Stimulated activated CD4-positive, alpha-beta T cell treated with anti-CD3 and anti-CD28 coated beads, Interleukin-1b, Interleukin-23, amount 100 ng/mL, for 24 hours (primary cell): ENCODE results near the gene LUC7L.
"Not testable (repeated sequence)": the region's sequence is repeated elsewhere in the genome, so short reads cannot be mapped to it uniquely, and the experiment has no call there.

Source experiments
- DNase-seq, 4 experiments: peaks; one replicate each; pipeline ENCODE4 v3.0.0-alpha.2; 2020; ENCODE audit warnings: low read depth in 4 of 4, low spot score in 1 of 4

The LUC7L gene

DNA sequence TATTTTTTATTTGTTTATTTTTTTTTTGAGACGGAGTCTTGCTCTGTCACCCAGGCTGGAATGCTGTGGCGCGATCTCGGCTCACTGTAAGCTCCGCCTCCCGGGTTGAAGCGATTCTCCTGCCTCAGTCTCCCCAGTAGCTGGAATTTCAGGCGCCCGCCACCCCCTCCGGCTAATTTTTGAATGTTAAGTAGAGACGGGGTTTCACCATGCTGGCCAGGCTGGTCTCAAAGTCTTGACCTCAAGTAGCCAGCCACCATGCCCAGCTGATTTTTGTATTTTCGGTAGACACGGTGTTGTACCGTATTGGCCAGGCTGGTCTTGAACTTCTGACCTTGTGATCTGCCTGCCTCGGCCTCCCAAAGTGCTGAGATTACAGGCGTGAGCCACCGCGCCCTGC is 1.1 kb upstream of the LUC7L start:
- DNase-seq, result not testable (repeated sequence)

DNA sequence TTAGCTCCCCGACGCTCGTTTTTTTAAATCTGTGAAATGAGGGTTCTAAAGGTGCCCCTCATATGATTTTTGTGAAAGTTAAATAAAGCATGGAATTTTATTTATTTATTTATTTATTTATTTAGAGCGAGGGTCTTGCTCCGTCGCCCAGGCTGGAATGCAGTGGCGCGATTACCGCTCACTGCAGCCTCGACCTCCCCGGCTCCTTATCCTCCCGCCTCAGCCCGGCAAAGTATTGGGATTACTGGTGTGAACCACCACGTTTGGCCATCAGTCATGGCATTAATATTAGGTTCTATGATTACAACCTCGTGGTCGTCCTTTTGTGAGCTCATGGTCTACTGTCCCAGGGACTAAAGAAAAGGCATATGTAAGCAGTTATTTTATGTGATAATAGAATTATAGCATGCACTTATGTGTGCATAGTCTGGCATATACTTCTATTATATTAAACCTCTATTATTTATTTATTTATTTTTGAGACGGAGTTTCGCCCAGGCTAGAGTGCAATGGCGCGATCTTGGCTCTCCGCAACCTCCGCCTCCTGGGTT is 557 bp upstream of the LUC7L start:
- no peak for DNase-seq

DNA sequence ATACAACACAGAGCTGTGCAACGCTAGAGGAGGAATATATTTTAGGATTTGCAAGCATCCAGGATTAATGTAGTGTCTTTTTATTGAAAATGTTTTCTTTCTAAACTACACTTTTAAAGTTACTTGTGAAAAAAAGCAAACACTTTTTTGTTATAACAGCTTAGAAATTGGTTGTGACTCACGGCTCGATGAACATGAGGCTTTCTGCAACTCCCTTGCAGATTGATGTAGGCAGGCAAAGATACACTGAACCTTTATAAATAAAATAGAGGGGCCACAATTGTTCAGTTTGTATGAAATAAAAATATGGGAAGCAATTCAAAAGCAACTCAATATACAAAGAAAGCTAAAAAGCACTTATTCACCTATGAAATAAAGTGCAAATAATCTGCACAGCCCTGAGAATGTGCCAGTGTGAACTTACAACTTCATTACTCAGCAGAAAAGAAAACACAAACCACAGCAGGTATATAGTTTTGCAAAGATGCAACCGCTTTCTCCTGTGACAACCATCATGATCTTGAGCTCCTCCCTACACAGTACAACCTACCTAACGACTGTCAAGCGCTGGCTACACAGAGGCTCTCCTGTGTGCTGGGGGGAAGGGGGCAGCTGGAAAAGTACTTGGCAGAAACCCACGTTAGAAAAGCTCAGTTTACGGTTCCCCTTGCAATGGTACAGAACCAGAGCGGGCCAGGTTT is 948 bp downstream of the LUC7L start:
- DNase-seq, result no peak

DNA sequence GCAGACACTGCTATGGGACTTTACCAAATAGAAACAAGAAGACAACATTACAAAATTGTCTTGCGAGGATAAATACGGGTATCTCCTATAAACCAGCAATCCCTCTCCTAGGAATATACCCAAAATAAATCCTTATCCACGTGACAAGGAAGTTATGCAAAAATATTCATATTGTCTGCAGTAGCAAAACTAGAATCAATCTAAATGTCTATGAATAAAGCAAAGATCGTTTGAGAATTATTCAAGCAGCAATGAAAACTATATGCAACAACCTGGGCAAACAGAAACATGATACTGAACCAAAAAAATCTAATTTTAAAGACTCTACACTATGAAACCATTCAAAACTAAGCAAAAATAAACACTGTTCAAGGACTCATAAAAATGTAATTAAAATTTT is 9.2 kb downstream of the LUC7L start:
- no peak for DNase-seq

DNA sequence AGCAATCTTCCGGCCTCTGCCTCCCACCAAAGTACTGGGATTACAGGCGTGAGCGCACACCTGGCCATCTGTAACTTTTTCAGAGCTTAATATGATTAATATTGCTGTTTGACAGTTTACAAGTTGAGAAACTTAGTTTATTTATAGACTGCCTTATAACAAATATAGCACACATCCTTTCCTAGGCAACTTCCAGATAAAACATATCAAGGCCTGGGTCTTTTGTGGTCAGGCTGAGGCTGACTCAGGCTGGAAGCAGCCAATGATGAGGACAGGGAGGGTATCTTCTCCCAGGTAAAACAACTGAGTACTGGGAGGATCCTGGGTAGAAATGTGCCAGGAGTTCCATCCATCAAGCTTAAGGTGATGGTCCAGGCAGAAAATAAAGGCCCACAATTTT is 16.2 kb downstream of the LUC7L start:
- DNase-seq, result no peak

DNA sequence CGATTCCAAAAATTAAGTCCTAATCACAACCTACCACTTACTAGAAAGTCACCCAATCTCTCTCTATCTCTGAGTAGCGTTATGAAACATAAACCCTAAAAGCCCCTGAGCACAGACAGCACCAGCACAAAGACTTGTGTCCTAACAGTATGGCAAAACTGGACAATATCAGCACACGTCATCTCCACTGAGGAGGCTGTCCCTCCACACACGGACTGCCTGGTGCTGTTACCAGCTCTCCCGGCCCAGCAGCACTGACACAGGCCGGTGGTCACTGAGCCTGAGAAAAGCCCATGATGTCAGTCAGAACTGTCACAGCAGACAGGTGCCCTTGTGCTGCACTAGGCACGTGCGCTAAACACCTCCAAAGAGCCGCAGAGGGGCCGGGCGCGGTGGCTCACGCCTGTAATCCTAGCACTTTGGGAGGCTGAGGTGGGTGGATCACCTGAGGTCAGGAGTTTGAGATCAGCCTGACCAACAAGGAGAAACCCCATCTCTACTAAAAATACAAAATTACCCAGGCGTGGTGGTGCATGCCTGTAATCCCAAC is 17.5 kb downstream of the LUC7L start:
- DNase-seq, result not testable (repeated sequence)

DNA sequence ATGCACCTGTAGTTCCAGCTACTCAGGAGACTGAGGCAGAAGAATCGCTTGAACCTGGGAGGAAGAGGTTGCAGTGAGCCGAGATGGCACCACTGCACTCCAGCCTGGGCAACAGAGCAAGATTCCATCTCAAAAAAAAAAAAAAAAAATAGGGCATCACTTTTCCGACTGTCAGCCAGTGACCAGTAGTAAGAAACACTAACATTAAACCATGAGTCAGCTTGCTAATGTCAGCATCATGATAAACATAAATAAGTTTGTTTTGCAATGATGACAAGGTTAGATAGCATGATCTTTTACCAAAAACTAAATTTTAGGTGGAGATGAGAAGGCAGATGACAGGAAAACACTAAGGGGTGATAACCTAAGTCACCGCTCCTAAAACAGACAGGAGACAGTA is 19.9 kb downstream of the LUC7L start:
- not testable (repeated sequence) for DNase-seq

DNA sequence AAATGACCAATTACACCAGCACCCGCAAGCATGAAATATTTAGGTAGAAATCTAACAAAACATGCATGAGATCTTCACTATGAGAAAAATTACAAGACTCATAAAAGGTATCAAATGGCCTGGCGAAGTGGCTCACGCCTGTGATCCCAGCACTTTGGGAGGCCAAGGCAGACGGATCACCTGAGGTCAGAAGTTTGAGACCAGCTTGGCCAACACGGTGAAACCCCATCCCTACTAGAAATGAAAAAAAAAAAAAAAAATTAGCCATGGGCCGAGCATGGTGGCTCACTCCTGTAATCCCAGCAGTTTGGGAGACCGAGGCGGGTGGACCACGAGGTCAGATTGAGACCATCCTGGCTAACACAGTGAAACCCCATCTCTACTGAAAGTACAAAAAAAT is 25.2 kb downstream of the LUC7L start:
- not testable (repeated sequence) for DNase-seq

DNA sequence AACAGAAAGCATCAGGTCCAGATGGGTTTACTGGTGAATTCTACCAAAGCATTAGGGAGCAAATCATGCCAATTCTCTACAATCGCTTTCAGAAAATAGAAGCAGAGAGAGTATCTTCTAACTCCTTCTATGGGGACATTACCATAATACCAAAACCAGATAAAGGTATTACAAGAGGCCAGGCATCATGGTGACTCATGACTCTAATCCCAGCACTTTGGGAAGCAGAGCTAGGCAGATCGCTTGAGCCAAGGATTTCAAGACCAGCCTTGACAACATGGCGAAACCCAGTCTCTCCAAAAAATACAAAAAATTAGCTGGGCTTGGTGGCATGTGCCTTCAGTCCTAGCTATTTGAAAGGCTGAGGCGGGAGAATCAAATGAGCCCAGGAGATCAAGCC is 26.0 kb downstream of the LUC7L start:
- DNase-seq, result no peak

DNA sequence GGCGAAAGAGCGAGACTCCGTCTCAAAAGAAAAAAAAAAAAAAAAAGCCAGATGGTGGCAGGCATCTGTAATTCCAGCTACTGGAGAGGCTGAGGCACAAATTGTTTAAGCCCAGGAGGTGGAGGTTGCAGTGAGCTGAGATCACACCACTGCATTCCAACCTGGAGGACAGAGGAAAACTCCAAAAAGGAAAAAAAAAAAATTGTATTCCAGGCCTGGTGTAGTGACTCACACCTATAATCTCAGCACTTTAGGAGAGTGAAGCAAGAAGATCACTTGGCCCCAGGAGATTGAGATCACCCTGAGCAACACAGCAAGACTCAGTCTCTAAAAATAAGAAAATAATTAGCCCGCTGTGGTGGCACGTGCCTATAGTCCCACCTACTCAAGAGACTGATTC is 28.9 kb downstream of the LUC7L start:
- no peak for DNase-seq

DNA sequence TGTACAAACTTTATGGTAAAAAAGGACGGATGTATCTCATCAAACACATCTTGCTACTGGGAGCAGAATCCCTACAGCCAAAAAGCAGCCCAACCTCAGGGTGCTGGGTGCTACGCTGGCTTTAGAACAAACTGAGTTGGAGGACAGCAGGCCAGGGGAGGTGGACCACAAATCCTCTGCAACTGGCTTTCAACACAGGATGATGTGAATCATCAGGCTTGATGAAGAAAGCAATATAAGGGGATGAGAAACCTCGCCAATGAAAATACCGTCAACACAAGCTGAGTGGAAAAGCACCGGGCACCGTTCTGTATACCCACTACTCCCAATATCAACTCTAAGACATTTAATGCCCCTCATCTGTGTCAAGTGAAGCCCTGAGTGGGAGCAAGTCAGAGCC is 34.7 kb downstream of the LUC7L start:
- DNase-seq, result no peak

DNA sequence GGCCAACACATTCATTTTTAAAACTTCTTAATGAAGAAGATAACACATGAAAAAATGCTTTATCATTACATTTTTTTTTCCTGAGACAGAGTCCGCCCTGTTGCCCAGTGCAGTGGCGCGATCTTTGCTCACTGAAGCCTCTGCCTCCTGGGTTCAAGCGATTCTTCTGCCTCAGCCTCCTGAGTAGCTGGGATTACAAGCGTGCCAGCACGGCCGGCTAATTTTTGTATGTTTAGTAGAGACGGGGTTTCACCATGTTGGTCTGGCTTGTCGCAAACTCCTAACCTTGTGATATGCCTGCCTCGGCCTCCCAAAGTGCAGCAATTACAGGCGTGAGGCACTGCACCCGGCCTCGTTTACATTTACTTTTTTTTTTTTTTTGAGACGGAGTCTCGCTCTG is 35.8 kb downstream of the LUC7L start:
- no peak for DNase-seq

DNA sequence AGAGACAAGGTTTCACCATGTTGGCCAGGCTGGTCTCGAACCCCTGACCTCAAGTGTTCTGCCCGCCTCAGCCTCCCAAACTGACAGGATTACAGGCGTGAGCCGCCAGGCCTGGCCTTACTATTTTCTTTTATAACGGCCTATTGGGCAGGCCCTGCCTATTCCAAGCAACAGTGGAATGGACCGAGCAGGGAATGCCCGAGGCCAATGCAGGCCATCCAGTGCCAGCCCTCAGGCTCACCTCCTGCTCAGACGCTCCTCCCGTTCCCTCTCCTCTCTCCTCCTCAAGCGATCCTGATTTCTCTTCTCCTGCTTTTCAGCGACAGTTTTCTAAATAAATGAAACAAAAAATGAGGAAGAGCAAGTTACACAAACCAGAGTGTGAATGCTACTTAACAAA is 36.6 kb downstream of the LUC7L start:
- no peak for DNase-seq

DNA sequence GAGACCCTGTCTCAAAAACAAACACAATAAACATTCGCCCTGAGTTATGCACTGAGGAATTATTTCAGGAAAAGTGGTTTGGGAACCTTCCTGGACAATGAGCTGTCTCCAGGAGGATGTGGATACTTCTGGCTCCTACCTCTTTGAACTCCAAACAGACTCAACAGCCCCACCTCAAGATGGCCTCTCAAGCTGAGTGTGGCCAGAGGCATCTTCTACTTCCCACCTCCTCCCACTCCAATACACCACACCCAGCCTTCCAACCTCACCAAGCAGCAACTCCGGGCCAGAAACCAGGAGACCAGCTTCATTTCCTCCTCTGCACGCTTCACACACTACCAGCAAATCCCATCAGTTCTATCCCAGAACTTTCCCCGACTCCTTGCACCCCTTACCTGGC is 37.4 kb downstream of the LUC7L start:
- DNase-seq, result no peak

DNA sequence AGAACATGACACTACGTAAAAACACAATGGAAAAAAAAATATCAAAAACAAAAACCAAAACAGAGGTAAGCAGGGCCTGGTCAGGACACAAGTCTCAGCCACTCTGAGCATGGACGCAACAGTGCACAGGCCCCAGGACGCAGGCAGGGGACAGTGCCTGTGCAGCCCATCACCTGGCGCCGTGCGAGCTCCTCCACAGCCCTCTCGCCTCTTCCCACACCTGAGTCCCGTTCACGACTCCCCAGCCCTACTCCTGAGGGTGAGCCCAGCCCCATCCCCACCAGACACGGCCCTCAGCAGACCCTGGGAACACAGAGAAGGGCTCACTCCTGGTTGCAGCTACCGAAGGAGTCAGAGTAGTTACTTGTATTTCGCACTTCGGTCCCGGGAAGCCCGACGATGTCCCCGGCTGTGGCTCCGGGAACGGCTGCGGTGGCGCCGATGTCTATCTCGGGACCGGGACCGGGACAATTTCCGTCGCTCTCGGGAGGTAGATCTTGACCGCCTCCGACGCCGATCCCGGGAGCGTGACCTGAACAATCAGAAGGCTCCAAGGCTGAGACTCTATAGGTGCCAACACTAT is 39.6 kb downstream of the LUC7L start:
- DNase-seq, result no peak

DNA sequence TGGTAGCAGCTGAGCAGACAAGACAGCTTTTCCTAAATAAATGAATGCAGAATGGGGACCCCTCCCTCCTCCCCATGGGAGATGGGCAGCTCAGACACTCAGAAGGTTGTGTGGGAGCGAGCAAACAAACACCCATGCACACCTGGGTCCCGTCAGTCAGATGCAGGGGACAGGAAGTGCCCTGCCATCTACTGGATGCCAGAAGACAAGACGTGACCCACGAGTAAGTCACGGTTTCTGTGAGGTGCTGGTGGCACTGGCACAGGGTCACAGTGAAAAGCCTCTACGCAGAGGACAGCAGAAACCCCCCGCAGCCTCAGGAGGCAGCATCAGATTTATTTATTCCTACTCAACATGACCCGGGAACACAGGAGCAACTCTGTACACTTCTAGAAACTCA is 40.6 kb downstream of the LUC7L start:
- no peak for DNase-seq

DNA sequence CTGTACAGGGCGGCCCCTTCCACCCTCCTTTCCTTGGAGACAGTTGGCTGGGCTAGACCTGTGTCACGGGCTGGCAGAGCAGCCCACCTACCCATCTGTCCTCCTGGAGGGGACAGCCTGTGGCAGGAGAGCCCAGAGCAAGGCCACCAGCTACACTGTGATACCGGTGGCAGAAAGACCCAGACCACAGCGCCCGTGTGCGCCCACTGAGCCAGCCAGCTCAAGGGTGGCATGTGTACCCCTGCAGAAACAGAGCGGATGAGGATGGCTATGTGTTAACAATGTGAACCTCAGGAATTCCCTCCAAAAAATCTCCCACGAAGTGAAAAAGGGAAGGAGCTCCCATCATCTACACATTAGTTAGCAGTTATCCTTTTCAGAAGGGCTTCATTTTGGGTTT is 41.9 kb downstream of the LUC7L start:
- DNase-seq, result no peak

DNA sequence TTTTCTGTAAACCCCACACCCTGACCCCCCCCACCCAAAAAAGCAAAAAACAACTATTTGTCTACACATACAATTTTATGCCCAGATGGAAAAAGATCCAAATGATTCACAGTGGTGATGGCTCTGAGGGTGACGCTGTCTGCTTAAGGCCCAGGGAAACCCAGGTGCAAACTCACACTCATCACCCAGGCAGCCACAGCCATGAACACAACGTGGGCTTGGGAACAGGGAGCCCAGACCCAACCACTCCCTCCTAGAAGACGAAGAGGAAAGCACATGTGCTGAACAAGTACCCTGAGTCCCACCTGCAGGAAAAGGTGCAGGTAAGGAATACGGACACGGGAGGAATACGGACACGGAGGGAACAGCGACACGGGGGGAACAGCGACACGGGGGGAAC is 43.6 kb downstream of the LUC7L start:
- no peak for DNase-seq

DNA sequence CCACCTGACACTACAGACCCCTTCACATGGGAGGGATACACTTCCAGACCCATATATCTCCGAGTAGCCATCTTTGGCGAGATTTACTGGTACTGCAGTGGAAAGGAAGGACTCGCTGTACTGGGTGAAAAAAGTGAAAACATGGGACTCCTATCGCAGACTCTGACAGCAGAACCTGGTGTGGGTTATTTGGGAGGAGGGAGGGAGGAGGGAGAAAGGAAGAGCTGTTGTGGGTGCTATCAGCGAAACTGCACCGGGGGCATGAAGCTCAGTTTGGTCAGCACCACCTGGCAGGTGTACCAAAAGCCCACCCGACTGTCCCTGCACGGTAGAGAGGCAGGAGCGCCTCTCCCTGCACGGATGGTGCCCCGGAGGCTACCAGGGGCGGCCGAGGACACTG is 44.0 kb downstream of the LUC7L start:
- DNase-seq, result no peak

DNA sequence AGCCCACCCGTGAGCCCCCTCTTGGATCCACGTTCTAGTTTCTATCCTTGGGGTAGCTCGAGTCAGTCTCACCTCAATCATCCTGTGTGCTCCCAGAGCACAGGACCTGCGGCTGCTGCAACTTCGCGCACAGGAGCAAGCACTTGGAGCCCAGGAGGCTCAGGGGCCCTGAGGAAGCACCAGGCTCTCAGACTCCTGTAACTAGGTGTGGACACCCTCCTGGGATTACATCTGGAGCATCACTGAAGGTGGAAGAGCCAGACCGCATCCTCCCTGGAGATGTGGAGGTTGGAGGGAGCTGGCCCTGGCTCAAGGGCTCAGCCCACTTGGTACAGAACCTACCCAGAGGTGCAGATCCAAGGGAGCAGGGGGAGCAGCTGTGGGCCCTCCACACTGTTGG is 46.2 kb downstream of the LUC7L start:
- no peak for DNase-seq

DNA sequence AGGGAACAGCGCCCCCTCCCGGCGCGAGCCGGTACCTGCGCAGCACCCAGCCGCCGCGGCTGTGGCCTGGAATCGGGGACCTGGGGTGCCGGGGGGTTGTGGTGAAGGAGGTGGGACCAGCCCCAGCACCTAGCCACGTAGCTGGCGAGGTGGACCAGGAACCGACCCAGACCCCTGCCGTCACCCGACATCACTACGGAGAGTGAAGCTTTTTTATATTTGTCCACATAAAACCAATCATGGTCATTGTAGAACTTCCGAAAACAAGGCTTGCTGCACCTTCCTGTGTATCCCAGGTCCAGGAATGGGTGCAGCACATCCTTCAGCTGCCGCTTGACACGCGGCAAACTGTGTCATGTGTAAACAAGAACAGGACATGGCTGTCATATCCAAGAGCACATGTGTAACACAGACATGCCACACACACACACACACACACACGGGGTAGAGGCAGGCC is 47.7 kb downstream of the LUC7L start:
- DNase-seq, result peak in 1 of 4 experiments; percentile 65
